GM23338 (cell line): ENCODE data around the gene SCLY. TPM values are rescaled to one million over a fixed set of nuclear protein-coding genes. Genes with fewer than 3 reads are reported as not detected.

Experiments
- ATAC-seq: fragments of 200-7000 bp; cut with Tn5 transposase; 3 replicates; pipeline ENCODE4 v1.9.1; 2020
- DNase-seq: peaks from one replicate; pipeline ENCODE4 v3.0.0-alpha.2; 2015; ENCODE audit warnings: low spot score
- H2AFZ ChIP-seq: fragments of 200-600 bp; sonication (generic); 2 replicates; pipeline ENCODE4 v1.8.0; 2016; ENCODE audit warnings: antibody characterized with exemption, mild to moderate bottlenecking, moderate library complexity
- H3F3A ChIP-seq: fragments of 200-600 bp; sonication (generic); replicated peaks from 2 replicates; pipeline ENCODE4 v1.8.0; 2017; ENCODE audit warnings: antibody characterized with exemption, mixed run types, low read depth
- H3K27ac ChIP-seq: fragments of 200-600 bp; sonication (generic); 2 replicates; pipeline ENCODE4 v1.6.1; 2016; ENCODE audit warnings: low read depth
- H3K27me3 ChIP-seq: fragments of 200-600 bp; sonication (generic); 2 replicates; pipeline ENCODE4 v1.8.0; 2016; ENCODE audit warnings: mild to moderate bottlenecking, mixed run types, moderate library complexity; ENCODE audit not compliant: insufficient read depth
- H3K36me3 ChIP-seq: fragments of 200-600 bp; sonication (generic); 2 replicates; pipeline ENCODE4 v1.8.0; 2016; ENCODE audit warnings: mild to moderate bottlenecking; ENCODE audit not compliant: insufficient read depth
- H3K4me1 ChIP-seq: fragments of 200-600 bp; sonication (generic); 2 replicates; pipeline ENCODE4 v1.8.0; 2016; ENCODE audit warnings: mild to moderate bottlenecking, moderate library complexity; ENCODE audit not compliant: insufficient read depth
- H3K4me2 ChIP-seq: fragments of 200-600 bp; sonication (generic); 2 replicates; pipeline ENCODE4 v1.7.1; 2017; ENCODE audit warnings: mixed run types
- H3K4me3 ChIP-seq: fragments of 200-600 bp; sonication (generic); 2 replicates; pipeline ENCODE4 v1.6.1; 2016; ENCODE audit warnings: mixed run types
- H3K79me2 ChIP-seq: fragments of 200-600 bp; sonication (generic); replicated peaks from 2 replicates; pipeline ENCODE4 v1.8.0; 2017; ENCODE audit warnings: mild to moderate bottlenecking; ENCODE audit not compliant: insufficient read depth
- H3K9me2 ChIP-seq: fragments of 200-600 bp; sonication (generic); 2 replicates; pipeline ENCODE4 v1.8.0; 2017; ENCODE audit not compliant: insufficient read depth
- H4K20me1 ChIP-seq: fragments of 200-600 bp; sonication (generic); replicated peaks from 2 replicates; pipeline ENCODE4 v1.8.0; 2017; ENCODE audit warnings: mild to moderate bottlenecking; ENCODE audit not compliant: insufficient read depth
- H3K27ac Mint-ChIP-seq: 2 replicates; pipeline ENCODE4 v1.8.0; 2020; ENCODE audit warnings: inconsistent platforms, mild to moderate bottlenecking, moderate library complexity, mixed read lengths
- H3K27me3 Mint-ChIP-seq: 3 replicates; pipeline ENCODE4 v1.8.0; 2022; ENCODE audit warnings: low read depth, mild to moderate bottlenecking, moderate library complexity, mixed read lengths, inconsistent platforms; ENCODE audit not compliant: insufficient read depth, poor library complexity
- H3K36me3 Mint-ChIP-seq: 3 replicates; pipeline ENCODE4 v1.8.0; 2021; ENCODE audit warnings: low read depth, mild to moderate bottlenecking, inconsistent platforms, moderate library complexity, mixed read lengths
- H3K4me1 Mint-ChIP-seq: 3 replicates; pipeline ENCODE4 v1.8.0; 2020; ENCODE audit warnings: mild to moderate bottlenecking, inconsistent platforms, mixed read lengths
- H3K4me3 Mint-ChIP-seq: 3 replicates; pipeline ENCODE4 v1.8.0; 2021; ENCODE audit warnings: moderate library complexity, mild to moderate bottlenecking, inconsistent platforms, mixed read lengths
- H3K9me3 Mint-ChIP-seq: 3 replicates; pipeline ENCODE4 v1.8.0; 2020; ENCODE audit warnings: moderate library complexity, mild to moderate bottlenecking, inconsistent platforms, mixed read lengths
- CREB1 ChIP-seq: fragments of 250-450 bp; sonication (Bioruptor Pico); IDR thresholded peaks from 2 replicates; pipeline ENCODE4 v1.5.0; 2020; ENCODE audit warnings: low read depth, mild to moderate bottlenecking, moderate library complexity
- EZH2 ChIP-seq: fragments of 200-600 bp; sonication (generic); IDR thresholded peaks from one replicate; pipeline ENCODE4 v1.8.0; 2017; ENCODE audit warnings: antibody characterized with exemption, mild to moderate bottlenecking, low read depth; ENCODE audit not compliant: unreplicated experiment
- EZH2phosphoT487 ChIP-seq: fragments of 200-600 bp; sonication (generic); IDR thresholded peaks from one replicate; pipeline ENCODE4 v1.8.1; 2018; ENCODE audit warnings: antibody characterized with exemption; ENCODE audit not compliant: unreplicated experiment
- JUNB ChIP-seq: IDR thresholded peaks from one replicate; pipeline ENCODE4 v1.6.1; 2016; ENCODE audit warnings: antibody characterized with exemption; ENCODE audit not compliant: unreplicated experiment
- NANOG ChIP-seq: IDR thresholded peaks from 2 replicates; pipeline ENCODE4 v1.6.1; 2016; ENCODE audit warnings: antibody characterized with exemption, borderline replicate concordance
- POLR2AphosphoS5 ChIP-seq: IDR thresholded peaks from 2 replicates; pipeline ENCODE4 v1.6.1; 2016; ENCODE audit warnings: antibody characterized with exemption, low read depth
- STAT1 ChIP-seq: IDR thresholded peaks from one replicate; pipeline ENCODE4 v1.6.1; 2016; ENCODE audit warnings: antibody characterized with exemption; ENCODE audit not compliant: unreplicated experiment
- ZNF114 ChIP-seq: fragments of 250-450 bp; sonication (Bioruptor Pico); IDR thresholded peaks from 2 replicates; pipeline ENCODE4 v1.5.0; 2020; ENCODE audit warnings: mild to moderate bottlenecking, moderate library complexity
- ZNF331 ChIP-seq: fragments of 250-450 bp; sonication (Bioruptor Pico); IDR thresholded peaks from 2 replicates; pipeline ENCODE4 v1.5.0; 2020; ENCODE audit warnings: low read depth, mild to moderate bottlenecking, moderate library complexity
- ZNF462 ChIP-seq: fragments of 250-450 bp; sonication (Bioruptor Pico); IDR thresholded peaks from 2 replicates; pipeline ENCODE4 v1.5.0; 2020; ENCODE audit warnings: mild to moderate bottlenecking, moderate library complexity
- polyA plus RNA-seq: library from polyadenylated mRNA; unstranded; fragments of >200 nt; fragmentation: Nextera tagmentation; extraction: Ambion mirVana; gene quantifications from 2 replicates; pipeline ENCODE4 v1.2.1, GENCODE V29; 2016
- total RNA-seq: library from RNA; depleted of rRNA; stranded (reverse); fragments of >200 nt; shearing (Covaris generic); gene quantifications from 2 replicates; pipeline ENCODE4 v1.2.3, GENCODE V29; 2014
- TF ChIP-seq, protein P1 (sequence below), 2 experiments: fragments of 200-600 bp in 1 of 2; sonication (generic) in 1 of 2; conservative IDR thresholded peaks; 2 replicates each; pipeline versions ENCODE4 v1.5.1 to v1.6.1; 2016 to 2017; ENCODE audit warnings: antibody characterized with exemption in 2 of 2, low read depth in 2 of 2, mild to moderate bottlenecking in 2 of 2, moderate library complexity in 1 of 2
- TF ChIP-seq, protein P2 (sequence below): IDR thresholded peaks from 2 replicates; pipeline ENCODE4 v1.6.1; 2016; ENCODE audit warnings: antibody characterized with exemption
- TF ChIP-seq, protein P3 (sequence below): IDR thresholded peaks from one replicate; pipeline ENCODE4 v1.6.1; 2018; ENCODE audit warnings: antibody characterized with exemption; ENCODE audit not compliant: unreplicated experiment

The SCLY gene
- total and polyA plus RNA-seq, 2 experiments from 2014 or later, result 57.2 to 80.3 TPM

GRCh38 chr2:238126338-238126737, 65.5 kb downstream of the SCLY start (continued):
- TF ChIP-seq CREB1 (CRISPR knock-in tag), result no peak

- H3K27ac Mint-ChIP-seq, result no peak overlapping the region
- no peaks in the 10 kb centered on the region for H3K9me3 Mint-ChIP-seq
- ATAC-seq, result no peak
These were observed 66.0 kb downstream of the SCLY start for GRCh38 chr2:238126775-238127164.

More at GRCh38 chr2:238126775-238127164, 66.0 kb downstream of the SCLY start:
- TF ChIP-seq, protein P1, sequence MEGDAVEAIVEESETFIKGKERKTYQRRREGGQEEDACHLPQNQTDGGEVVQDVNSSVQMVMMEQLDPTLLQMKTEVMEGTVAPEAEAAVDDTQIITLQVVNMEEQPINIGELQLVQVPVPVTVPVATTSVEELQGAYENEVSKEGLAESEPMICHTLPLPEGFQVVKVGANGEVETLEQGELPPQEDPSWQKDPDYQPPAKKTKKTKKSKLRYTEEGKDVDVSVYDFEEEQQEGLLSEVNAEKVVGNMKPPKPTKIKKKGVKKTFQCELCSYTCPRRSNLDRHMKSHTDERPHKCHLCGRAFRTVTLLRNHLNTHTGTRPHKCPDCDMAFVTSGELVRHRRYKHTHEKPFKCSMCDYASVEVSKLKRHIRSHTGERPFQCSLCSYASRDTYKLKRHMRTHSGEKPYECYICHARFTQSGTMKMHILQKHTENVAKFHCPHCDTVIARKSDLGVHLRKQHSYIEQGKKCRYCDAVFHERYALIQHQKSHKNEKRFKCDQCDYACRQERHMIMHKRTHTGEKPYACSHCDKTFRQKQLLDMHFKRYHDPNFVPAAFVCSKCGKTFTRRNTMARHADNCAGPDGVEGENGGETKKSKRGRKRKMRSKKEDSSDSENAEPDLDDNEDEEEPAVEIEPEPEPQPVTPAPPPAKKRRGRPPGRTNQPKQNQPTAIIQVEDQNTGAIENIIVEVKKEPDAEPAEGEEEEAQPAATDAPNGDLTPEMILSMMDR (conservative IDR thresholded peaks at IDR 0.05; ENCODE audit: low read depth in 2 of 2), result no peak
- TF ChIP-seq, protein P2, sequence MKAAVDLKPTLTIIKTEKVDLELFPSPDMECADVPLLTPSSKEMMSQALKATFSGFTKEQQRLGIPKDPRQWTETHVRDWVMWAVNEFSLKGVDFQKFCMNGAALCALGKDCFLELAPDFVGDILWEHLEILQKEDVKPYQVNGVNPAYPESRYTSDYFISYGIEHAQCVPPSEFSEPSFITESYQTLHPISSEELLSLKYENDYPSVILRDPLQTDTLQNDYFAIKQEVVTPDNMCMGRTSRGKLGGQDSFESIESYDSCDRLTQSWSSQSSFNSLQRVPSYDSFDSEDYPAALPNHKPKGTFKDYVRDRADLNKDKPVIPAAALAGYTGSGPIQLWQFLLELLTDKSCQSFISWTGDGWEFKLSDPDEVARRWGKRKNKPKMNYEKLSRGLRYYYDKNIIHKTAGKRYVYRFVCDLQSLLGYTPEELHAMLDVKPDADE, result no peak
- TF ChIP-seq NANOG (no peak), EZH2 (no peak), POLR2AphosphoS5 (no peak), ZNF462 (CRISPR knock-in tag) (no peak), CREB1 (CRISPR knock-in tag) (no peak), EZH2phosphoT487 (no peak), ZNF114 (CRISPR knock-in tag) (no peak), STAT1 (no peak), ZNF331 (no peak), JUNB (no peak)
- TF ChIP-seq, protein P3, sequence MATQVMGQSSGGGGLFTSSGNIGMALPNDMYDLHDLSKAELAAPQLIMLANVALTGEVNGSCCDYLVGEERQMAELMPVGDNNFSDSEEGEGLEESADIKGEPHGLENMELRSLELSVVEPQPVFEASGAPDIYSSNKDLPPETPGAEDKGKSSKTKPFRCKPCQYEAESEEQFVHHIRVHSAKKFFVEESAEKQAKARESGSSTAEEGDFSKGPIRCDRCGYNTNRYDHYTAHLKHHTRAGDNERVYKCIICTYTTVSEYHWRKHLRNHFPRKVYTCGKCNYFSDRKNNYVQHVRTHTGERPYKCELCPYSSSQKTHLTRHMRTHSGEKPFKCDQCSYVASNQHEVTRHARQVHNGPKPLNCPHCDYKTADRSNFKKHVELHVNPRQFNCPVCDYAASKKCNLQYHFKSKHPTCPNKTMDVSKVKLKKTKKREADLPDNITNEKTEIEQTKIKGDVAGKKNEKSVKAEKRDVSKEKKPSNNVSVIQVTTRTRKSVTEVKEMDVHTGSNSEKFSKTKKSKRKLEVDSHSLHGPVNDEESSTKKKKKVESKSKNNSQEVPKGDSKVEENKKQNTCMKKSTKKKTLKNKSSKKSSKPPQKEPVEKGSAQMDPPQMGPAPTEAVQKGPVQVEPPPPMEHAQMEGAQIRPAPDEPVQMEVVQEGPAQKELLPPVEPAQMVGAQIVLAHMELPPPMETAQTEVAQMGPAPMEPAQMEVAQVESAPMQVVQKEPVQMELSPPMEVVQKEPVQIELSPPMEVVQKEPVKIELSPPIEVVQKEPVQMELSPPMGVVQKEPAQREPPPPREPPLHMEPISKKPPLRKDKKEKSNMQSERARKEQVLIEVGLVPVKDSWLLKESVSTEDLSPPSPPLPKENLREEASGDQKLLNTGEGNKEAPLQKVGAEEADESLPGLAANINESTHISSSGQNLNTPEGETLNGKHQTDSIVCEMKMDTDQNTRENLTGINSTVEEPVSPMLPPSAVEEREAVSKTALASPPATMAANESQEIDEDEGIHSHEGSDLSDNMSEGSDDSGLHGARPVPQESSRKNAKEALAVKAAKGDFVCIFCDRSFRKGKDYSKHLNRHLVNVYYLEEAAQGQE, result no peak
- Mint-ChIP-seq H3K36me3 (no peaks in the 10 kb centered on the region), H3K27me3 (peaks cover 4% of the 10 kb centered on the region), H3K4me1 (no peaks in the 10 kb centered on the region), H3K4me3 (no peak overlapping the region)
- Histone ChIP-seq H3K27ac (no peak overlapping the region), H3K79me2 (no peaks in the 10 kb centered on the region), H3K4me2 (no peak overlapping the region), H2AFZ (no peak overlapping the region), H3F3A (peaks cover 9% of the 10 kb centered on the region; the same call in 1 of the 2 replicates), H3K4me3 (no peak overlapping the region), H4K20me1 (no peaks in the 10 kb centered on the region), H3K27me3 (no peaks in the 10 kb centered on the region), H3K4me1 (no peaks in the 10 kb centered on the region), H3K9me2 (no peaks in the 10 kb centered on the region), H3K36me3 (no peaks in the 10 kb centered on the region)
- no peak for DNase-seq
